NOMO-1 treated with dmso at 0.1 percent for 144 hours (cell line): ENCODE results near the gene C2orf76.
"Not testable (repeated sequence)": the region's sequence is repeated elsewhere in the genome, so short reads cannot be mapped to it uniquely, and the experiment has no call there.

Source experiments
- DNase-seq: peaks from one replicate; lab custom pipeline; 2025; ENCODE audit not compliant: unreplicated experiment; lab: John Stamatoyannopoulos, UW

The C2orf76 gene

DNA sequence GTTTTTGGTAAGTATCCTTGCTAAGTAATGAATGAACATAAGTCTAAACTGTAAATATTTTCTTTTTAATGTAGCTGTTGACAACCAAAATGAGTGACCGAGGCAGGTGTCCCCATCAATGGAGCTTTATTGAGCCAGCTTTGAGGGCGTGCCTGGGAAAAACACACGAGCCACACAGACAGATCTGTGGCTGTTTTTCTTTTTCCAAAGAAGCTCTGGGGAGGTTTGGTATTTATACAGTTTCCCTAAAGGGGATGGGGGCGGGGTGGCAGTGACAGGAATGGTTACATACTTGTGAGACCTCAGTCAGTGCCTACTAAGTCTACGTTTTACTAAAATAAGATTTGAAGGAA is 11.3 kb upstream of the C2orf76 start:
- no peak for DNase-seq

DNA sequence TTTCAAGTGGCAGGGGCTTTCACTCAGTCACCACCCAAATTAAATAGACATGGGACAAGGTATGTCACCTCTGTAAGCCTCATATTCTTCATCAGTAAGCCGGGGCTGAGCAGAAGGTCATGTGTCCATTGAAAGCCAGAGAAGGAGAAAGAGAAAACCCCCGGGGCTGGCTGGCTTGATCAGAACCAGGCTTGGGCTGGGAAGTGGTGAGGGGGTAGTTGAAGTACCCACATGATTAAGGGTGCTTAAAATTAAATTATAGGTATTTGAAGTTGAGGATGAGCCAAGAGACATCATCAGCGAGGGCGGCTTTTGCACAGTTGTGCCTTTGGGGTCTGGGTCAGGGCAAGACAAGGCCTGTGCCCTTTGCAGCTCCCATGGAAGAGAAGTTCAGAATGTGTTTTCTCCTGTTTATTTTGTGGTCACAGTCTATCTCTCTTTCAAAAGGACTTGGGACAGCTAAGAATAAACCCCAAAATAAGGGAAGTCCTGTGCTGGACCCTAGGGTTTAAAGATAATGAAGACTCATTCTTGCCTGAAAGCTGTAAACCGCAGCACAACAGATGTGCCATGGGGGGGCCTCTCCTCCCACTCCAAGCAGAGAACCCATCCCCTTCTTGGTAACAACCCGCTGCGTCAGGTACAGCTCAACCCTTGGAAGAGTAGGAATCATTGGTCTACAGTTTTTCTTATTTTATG is 10.8 kb upstream of the C2orf76 start:
- DNase-seq = no peak

DNA sequence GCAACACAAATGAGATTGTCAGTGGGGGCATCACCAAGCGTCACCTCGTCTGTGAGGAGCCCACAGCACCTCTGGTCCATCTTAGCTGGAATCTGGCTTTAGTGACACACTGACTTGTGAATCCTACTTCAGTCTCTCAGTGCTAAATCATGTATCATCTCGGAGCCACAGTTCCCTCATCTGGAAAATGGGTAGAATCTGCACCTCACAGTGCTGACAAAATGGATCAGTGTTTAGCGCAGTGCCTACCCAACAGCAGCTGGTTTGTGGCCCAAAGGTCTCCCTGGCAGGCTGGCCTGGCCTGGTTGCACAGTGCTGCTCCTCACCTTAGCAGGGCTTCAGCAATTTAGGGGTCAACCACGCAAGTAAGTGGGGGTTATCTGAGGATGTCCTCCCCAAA is 10.2 kb upstream of the C2orf76 start:
- no peak for DNase-seq

DNA sequence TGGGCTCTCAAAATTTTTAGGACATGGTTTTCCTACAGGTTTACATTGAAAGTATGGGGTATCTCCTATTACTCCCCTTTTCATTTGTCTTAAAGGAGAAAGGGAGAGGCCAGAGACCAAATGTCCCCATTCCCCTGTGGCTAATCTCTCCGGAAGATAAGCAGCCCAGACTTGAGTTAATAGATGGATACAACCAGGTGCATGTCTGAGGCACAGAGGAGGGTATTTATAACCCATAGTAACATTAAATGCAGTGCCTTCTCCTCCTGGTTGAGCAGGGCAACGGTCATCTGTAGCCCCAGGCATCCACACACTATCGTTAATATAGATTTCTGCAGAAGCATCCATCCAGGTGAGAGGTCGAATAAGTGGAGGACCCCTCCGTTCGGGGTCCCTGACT is 9.8 kb upstream of the C2orf76 start:
- DNase-seq = not testable (repeated sequence)

DNA sequence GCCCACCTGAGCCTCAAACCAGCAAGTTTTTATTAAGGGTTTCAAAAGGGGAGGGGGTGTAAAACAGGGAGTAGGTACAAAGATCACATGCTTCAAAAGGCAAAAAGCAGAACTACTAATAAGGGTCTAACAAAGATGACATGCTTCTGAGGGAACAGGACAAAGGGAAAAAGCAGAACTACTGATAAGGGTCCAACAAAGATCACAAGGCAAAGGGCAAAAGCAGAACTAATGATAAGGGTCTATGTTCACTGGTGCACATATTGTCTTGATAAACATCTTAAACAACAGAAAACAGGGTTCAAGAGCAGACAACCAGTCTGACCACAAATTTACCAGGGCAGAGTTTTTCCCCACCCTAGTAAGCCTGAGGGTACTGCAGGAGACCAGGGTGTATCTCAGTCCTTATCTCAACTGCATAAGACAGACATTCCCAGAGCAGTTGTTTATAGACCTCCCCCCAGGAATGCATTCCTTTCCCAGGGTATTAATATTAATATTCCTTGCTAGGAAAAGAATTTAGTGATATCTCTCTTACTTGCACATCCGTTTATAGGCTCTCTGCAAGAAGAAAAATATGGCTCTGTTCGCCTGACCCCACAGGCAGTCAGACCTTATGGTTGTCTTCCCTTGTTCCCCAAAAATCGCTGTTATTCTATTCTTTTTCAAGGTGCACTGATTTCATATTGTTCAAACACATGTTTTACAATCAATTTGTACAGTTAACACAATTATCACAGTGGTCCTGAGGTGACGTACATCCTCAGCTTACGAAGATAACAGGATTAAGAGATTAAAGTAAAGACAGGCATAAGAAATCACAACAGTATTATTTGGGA is 7.5 kb upstream of the C2orf76 start:
- not testable (repeated sequence) for DNase-seq

DNA sequence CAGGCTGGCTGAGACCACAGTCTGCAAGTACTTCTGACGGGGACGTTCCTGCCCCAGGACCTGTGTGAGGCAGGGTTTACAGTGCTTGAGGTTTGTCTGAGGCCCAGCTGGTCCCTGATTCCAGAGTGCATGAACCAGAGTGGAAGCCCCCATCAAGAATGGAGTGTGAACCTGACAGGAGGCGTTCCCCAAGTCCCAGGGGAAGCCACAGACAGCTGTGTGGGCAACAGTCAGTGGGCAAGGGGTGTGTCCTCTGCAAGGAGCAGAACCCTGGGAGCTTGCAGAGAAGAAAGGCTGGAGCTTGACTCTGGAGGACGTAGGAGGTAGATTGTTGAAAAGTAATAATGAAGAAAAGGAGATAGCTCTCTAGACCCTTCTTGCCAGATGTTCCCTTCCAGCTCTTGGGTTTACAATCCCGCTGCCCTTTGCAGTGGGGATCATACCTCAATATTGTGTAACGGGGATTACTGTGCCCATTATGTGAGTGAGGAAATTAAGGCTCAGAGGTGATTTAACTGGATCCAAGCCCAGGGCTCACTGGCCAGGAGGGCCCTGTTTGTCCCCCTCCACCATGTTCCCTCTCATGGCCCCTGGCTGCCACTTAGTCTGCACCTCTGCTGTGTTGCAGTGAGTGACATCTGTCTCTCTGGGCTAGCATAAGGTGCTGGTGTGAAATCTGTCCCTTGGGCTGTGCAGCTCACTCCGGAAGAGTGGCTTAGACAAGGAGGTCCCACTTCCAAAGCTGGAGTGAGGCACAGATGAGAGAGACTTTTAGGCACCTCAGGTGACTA is 6.3 kb upstream of the C2orf76 start:
- no peak for DNase-seq

DNA sequence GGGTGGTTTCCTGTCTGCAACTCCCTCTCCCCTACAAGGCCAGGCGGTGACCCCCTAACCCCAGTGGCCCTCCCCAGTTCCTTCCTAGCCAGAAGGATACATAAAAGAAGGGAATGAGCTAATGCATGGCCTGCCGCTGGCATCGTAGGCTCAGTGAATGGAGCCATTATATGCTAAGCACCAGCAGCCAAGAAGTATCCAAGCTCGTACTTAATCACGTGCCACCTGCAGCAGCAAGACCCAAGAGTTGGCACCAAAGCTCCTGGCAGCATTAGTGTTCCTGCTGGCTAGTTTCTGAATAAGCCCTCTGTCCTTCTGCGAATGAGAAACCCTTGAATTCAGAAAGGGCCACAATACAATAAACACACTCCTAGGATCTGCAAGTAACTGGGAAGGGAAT is 4.5 kb upstream of the C2orf76 start:
- no peak for DNase-seq

DNA sequence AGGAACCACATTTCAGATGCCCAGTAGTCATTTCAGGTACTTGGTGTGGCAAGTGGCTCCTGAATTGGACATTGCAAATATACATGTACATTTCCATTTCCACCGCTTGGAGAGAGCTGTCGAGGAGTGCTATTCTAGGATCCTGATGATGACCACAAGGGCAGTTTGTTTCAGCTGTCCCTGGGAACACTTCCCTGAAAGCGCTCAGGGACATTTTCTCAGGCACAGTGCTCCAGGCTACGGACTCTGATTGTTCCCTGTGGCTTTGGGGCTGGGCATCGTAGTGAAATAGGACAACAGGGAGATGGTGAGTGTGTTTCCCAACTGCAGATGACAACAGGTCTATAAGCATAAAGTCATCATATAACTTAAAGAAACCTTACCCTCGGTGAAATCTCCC is 3.2 kb upstream of the C2orf76 start:
- DNase-seq = no peak

DNA sequence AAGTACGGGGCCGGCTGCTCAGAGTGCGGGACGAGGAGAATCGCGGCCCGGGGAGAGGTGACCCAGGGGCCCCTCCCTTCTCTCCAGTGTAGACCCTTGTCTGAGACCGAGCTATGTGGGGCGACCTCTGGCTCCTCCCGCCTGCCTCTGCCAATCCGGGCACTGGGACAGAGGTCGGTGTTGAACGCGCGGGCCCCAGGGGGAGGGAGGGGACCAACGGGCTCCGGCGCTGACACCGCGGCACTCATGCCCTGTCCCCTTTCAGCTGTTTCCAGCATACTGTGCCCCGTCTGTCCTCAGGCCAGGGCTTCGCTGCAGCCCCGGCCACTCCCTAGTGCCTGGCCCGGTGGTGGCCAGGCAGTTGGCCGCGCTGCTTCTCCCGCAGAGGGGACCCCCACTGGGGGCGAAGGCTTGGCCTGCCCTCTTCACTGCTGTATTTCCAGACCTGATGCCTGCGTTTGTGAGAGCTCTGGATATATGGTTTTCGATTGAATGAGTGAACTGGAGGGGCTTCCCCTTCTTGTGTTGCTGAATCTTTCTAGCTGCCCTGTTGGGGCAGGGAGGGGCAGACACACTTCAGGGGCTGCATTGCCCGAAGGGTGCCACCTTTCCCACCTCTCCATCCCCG is 952 bp upstream of the C2orf76 start:
- DNase-seq = peak; percentile 14

DNA sequence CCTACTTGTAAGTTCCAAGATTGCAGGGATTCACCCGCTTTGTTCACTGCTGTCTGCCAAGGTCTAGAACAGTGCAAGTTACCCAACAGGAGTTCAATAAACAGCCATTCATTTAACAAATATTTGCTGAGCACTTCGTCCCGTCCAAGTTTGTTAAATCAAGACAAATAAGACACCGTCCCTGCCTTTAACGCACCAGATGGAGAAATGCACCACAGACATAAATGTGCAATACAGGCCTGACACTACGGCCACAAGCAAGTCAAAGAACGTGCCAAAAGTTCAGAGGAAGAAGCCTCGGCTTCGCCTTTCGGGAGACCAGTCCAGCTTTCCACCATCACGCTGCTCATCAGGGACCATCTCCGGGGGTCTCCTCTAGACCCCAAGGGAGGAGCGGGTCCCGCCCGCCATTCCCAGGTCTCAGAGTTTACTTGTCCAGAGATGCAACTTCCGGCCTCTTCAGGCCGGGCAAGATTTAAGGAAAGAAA is 429 bp downstream of the C2orf76 start:
- no peak for DNase-seq

DNA sequence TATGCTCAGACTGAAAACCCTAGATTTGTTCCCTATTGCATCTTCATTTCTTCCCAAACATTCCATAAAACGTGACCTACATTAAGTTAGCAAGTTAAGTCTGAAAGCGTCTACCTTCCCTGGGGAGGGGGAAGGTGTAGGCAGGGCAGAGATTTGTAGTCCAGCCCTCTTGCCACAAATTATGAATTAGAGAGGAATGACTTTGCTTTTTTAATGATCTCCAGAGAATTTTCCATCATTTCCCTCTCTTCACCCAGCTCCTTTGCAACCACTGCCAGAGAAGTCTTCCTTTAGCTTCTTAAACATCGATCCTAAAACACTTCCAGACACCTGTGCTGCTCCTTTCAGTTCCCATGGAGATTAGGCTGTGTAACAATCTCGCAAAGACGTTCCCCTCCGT is 1.2 kb downstream of the C2orf76 start:
- no peak for DNase-seq

DNA sequence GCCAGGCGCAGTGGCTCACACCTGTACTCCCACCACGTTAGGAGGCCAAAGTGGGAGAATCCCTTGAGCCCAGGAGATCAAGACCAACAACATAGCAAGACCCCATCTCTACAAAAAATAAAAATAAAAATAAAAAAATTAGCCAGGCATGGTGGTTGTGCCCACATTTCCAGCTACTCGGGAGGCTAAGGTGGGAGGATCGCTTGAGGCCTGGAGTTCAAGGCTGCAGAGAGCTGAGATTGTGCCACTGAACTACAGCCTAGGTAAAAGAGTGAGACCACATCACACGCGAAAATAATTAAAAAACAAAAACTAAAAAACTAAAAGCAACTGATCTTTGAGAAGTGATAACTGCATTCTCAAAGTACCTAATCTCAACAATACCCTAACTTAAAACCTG is 1.8 kb downstream of the C2orf76 start:
- DNase-seq = no peak

DNA sequence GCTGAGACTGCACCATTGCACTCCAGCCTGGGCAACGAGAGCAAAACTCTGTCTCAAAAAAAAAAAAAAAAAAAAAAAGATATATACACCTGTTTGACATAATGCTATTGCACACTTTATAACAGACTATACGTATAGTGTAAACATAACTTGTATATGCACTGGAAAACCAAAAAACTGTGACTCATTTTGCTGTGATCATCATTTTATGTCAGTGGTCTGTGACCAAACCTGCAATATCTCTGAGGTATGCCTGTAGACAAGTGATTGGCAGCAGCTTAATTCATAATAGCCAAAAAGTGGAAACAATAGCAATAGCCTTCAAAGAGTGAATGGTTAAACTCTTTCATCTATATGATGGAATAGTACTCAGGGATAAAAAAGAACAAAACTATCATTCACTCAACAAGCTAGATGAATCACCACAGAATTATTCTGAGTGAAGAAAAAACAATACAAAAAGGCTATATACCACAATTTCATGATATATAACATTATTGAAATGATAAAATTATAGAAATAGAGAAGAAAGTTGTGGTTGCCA is 6.1 kb downstream of the C2orf76 start:
- no peak for DNase-seq

DNA sequence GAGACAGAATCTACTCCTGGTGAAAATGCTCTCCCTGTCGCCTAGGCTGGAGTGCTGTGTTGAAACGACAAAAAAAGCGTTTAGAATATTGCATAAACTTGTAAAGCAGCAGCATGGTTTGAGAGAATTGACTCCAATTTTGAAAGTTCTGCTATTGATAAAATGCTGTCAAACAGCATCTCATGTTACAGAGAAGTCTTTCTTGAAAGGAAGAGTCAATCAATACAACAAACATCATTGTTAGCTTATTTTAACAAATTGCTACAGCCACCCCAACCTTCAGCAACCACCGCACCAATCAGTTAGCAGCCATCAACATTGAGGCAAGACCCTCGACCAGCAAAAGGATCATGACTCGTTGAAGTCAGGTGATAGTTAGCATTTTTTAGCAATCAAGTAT is 6.9 kb downstream of the C2orf76 start:
- no peak for DNase-seq

DNA sequence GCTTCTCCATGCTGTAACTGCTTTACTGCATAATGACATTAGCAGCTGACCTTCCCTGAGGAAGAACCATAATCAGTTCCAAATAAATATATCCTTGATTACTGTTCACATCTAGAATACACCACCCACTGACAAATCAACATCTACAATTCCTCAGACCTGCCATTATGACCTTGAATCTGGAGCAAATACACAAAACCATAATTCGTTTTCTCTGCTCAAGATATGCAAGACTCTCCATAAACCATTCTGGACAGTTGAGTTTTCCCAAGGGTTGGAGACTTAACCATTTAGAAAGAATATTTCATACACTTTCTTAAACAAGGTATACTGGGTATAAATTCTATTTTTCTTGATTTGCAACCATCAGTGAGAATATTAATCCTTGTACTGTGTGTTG is 11.8 kb downstream of the C2orf76 start:
- DNase-seq = no peak

DNA sequence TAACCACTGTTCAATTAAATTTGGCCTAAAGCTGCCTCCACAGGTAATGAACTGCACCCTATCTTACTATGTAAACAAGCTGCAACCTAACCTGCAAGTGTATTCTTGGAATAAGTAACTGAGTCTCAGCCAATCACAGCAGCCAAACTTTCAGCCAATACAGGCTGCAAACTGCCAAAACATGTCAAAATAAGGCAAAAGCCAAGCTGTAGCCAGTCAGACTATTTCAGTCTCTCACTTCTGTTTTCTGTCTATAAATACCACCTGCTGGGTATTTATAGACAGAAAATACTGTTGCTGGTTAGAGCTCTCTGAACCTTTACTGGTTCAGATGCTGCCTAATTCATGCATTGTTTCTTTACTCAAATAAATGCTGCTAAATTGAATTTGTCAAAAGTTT is 14.3 kb downstream of the C2orf76 start:
- DNase-seq = peak; percentile 57

DNA sequence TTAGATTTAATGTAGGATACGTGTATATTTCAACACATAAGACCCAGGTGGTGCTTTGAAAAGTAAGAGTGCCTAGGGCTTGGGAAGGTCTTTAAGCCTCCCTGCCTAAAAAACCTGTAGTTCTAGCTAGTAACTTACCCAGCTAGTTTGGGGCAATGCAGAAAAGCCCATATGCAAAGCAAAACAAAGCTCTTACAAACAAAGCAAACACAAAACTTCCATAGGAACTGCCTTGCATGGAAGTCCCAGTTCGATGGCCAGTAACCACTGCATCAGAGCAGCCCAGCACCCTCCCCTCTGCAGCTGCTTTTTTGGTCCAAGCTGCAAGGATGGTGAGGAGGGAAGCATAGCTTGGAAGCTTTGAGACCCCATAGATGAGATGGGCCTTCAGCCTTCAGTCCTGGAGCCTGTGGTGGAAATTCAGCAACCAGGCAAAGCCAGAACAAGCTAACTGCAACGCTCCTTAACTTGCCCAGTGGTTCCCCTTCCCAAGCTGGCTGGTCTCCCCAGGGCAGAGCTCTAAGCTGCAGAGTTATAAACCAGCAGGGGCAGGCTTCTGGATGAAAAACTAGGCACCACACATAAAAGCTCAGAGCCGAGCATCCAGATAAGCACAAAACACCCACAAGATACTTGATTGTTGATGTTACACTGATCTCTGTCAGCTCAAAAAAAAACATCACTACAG is 16.2 kb downstream of the C2orf76 start:
- no peak for DNase-seq

DNA sequence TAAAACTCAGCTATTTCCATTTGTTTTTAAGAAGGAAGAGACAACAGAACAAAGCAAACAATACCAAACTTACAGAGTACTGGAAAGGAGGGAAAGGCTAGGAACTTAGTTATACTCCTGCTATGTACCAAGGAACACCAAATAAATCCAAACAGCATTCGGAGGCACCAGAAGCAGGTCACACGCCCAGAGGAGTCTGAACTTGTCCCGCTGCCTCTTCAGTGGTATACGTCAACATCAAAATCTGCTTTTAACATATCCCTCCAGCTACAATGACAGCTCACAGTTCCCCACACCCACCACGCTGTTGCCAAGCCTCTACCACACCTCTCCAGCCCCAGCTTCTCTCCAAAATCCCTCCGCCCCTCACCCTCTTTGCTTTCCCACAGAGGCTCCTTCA is 17.3 kb downstream of the C2orf76 start:
- no peak for DNase-seq

DNA sequence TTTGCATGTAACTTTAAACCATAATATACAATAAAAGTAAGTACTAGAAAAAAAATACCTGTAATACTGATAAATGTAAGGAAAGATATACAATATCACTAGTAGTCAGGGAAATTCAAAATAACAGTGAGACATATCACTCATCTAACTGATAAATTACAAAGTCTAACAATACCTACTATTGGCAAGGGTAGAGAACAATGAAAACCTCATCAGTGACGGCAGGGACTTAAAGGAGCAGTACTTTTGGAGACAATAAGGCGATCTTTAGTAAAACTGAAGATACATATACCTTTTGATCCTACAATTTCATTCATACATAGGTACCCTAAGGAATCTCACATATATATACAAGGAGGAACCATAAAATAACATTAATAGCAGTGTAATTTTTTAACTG is 24.9 kb downstream of the C2orf76 start:
- DNase-seq = no peak

DNA sequence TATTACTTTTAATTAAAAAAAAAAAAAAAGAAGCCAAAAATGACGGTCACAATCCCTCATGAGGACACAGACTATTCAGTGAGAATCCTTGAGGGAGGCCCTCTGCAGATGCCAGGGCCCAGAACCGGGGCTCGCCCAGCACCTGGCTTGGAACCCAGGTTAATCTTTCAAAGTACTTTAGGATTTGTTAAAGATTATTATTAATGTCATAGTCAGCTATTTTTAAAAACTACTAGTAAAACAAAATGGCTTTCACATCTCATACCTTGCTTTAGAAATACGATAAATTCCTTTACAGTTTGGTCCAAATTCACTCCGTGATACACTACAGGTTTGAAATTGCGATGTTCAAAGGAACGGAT is 27.1 kb downstream of the C2orf76 start:
- no peak for DNase-seq
